UCSD-AML1 (cell line): ENCODE data around the gene SRSF3.

Source experiments
- DNase-seq: peaks from one replicate; lab custom pipeline; 2025; ENCODE audit not compliant: unreplicated experiment; lab: John Stamatoyannopoulos, UW

Gene SRSF3

DNA sequence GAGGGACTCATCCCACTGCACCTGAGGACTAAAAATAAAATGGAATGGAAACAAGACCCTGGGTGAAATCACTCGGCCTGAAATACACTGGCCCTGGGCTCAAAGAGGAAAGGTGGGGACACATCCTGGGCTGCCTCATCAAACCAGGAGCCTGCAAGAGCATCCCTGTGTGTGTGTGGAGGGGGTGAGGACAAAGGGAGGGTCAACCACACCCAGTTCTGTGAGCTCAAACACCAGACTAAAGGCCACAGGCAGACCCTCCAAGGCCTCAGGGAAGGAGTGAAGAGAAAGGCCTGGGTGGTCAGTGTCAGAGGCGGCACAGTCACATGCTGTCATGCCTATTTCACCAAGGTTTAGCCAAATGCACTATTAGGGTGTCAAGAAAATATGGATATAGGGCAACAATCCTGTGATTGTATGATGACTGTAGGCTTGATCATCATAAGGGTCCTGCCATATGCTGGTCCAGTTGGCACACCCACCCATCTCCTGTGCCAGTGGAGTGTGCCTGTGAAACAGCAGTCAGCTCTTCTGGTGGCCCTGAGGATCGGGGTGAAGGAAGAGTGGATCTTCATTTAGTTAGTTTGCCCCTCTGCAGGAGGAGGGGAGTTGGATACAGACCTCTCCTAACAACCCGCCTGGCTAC, 28.9 kb downstream of the SRSF3 start:
- no peak for DNase-seq

DNA sequence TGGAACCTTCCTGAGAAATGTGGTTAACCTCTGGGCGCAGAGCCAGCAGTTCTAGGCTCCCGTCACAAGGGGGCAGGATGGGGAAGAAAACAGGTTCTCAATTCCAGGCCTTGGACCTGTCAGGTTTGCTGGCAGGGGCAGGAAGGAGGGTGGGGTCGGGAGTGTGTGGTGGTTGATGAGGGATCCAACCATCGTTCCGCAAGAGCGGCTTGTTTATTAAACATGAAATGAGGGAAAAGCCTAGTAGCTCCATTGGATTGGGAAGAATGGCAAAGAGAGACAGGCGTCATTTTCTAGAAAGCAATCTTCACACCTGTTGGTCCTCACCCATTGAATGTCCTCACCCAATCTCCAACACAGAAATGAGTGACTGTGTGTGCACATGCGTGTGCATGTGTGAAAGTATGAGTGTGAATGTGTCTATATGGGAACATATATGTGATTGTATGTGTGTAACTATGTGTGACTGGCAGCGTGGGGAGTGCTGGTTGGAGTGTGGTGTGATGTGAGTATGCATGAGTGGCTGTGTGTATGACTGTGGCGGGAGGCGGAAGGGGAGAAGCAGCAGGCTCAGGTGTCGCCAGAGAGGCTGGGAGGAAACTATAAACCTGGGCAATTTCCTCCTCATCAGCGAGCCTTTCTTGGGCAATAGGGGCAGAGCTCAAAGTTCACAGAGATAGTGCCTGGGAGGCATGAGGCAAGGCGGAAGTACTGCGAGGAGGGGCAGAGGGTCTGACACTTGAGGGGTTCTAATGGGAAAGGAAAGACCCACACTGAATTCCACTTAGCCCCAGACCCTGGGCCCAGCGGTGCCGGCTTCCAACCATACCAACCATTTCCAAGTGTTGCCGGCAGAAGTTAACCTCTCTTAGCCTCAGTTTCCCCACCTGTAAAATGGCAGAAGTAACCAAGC, 29.6 kb downstream of the SRSF3 start:
- DNase-seq, result peak; percentile 84

DNA sequence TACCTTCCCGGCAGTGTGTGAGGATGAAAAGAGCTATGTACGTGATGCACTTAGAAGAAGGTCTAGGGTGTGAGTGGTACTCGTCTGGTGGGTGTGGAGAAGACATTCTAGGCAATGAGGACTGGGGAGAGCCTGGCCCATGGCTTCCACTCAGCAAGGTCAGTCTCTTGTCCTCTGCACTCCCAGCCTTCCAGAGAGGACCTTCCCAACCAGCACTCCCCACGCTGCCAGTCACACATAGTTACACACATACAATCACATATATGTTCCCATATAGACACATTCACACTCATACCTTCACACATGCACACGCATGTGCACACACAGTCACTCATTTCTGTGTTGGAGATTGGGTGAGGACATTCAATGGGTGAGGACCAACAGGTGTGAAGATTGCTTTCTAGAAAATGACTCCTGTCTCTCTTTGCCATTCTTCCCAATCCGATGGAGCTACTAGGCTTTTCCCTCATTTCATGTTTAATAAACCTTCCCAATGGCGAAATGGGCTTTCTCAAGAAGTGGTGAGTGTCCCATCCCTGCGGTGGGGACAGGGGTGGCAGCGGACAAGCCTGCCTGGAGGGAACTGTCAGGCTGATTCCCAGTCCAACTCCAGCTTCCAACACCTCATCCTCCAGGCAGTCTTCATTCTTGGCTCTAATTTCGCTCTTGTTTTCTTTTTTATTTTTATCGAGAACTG, 30.4 kb downstream of the SRSF3 start:
- no peak for DNase-seq

DNA sequence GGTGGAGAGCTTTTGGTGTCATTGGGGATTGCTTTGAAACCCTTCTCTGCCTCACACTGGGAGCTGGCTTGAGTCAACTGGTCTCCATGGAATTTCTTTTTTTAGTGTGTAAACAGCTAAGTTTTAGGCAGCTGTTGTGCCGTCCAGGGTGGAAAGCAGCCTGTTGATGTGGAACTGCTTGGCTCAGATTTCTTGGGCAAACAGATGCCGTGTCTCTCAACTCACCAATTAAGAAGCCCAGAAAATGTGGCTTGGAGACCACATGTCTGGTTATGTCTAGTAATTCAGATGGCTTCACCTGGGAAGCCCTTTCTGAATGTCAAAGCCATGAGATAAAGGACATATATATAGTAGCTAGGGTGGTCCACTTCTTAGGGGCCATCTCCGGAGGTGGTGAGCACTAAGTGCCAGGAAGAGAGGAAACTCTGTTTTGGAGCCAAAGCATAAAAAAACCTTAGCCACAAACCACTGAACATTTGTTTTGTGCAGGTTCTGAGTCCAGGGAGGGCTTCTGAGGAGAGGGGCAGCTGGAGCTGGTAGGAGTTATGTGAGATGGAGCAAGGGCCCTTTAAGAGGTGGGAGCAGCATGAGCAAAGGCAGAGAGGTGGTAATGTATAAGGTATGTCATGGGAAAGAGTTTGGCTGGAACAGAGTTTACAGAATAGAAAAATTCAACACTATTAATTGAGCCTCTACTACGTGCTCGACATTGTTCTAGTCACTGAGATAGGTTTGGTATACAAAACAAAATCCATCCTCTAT, 31.2 kb downstream of the SRSF3 start:
- no peak for DNase-seq

DNA sequence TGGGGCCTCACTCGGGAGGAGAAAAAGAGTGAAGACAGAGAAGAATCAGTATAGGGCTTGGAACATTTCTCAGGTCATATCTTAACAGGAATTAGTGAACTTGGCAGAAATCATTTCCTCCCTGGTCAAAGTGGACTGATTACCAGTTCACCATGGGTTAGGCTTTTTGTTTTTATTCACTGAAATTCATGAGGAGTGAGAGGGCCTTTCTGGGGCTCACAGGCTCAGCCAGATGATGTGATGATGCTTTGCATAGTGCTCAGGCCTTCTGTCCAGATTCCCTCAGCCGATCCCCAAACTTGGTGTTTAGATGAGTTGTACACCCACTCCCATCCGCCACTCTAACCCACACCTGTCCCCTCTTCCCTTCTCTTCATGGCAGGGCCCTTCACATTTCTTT, 32.5 kb downstream of the SRSF3 start:
- DNase-seq, result no peak

DNA sequence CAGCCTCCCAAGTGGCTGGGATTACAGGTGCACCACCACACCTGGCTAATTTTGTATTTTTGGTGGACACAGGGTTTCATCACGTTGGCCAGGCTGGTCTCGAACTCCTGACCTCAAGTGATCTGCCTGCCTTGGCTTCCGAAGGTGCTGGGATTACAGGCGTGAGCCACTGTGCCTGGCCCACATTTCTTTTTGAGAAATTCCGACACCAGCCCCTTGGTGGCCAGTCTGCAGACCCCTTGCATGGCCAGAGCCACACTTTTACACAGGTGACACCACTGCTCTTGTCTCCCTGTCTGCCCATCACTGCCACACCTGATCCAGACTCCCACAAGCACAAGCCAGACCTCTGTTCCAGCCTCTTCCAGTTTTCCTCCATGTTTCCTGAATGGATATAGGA, 33.0 kb downstream of the SRSF3 start:
- no peak for DNase-seq

DNA sequence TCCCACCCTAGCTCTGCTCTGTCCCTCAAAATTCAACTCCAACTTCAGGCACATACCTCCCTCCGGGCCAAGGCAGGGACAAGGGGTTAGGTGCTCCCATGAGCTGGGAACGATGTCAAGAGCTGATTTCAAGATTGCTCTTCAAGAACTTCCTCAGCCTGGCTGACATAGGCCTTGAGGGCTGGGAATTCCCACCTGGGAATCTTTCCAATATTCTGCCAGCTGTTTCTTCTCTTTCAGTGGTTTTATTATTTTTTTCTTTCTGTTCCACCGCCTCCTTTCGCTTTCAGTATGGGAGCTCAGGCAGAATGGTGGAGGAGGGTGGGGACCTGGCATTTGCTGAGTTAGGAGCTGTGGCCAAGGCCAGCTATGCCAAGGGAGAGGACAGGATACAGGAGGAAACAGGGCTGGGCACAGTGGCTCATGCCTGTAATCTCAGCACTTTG, 33.7 kb downstream of the SRSF3 start:
- DNase-seq, result no peak

DNA sequence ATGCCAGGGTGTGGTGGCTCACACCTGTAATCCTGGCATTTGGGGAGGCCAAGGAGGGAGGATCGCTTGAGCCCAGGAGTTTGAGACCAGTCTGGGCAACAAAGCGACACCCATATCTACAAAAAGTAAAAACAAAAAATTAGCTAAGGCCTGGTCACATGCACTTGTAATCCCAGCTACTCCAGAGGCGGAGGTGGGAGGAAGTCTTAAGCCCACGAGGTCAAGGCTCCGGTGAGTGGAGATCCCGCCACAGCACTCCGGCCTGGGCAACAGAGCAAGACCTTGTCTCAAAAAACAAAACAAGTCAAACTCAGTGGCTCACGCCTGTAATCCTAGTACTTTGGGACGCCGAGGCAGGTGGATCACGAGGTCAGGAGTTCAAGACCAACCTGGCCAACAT, 35.6 kb downstream of the SRSF3 start:
- DNase-seq, result no peak

DNA sequence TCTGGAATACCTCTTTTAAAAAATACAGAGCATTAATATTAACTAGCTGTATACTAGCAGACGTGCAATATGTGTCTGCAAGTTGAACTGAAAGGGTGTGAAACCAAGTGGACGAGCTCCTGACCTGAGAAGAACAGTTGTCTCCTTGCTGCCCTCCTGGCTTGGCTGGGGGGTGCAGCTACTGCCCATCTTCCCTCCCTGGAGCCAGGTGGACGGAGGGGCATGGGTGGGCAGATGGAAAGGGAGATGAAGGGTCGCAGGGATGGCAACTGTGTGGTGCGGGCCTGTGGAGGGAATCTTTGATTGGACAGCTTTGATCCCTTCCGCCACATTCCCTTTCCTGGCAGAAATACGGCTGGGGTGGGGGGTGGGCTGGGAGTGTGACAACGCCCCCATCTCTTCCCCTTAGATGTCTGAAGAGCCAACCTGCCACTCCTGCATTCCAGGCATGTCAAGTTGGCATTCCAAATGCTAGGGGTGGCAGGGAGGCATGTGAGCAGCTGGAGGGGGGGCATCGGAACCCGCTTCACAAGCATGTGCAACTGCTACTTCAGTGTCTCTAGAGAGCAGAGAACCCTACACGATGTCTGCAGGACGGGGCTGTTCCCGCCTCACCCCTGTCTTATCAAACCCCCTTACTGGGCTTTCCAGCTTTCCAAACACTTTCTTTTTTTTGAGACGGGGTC, 37.3 kb downstream of the SRSF3 start:
- no peak for DNase-seq

DNA sequence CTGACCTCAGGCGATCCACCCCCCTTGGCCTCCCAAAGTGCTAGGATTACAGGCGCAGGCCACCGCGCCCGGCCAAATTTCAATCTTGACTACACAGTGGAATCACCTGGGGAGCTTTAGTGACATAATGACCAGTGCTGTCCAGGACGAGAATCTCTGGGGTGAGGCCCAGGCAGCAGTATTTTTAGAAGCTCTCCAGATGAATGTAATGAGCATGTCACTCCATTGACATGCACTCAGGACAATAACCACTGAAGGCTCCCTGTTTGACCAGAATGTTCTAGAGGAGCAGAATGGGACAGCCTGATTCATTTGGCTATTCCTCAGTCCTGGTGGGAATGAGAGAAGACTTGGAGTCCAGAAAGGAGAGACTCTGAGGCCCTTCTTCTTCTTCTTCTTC, 39.2 kb downstream of the SRSF3 start:
- DNase-seq, result no peak

DNA sequence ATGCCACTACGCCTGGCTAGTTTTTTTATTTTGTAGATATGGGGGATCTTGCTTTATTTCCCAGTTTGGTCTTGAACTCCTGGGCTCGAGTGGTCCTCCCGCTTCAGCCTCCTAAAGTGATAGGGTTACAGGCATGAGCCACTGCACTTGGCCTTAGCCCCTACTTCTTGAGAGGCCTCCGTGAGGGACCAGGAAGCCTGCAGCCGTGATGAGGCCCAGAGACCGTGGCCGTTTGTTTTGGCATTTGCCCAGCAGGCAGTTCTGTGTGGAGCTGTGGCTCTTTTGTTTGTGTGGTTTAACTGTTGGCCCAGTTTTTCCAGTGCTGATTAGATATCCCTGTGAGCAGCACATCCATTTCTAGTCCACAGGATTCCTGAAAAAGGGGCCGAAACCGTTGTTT, 39.8 kb downstream of the SRSF3 start:
- peak; percentile 42 for DNase-seq

DNA sequence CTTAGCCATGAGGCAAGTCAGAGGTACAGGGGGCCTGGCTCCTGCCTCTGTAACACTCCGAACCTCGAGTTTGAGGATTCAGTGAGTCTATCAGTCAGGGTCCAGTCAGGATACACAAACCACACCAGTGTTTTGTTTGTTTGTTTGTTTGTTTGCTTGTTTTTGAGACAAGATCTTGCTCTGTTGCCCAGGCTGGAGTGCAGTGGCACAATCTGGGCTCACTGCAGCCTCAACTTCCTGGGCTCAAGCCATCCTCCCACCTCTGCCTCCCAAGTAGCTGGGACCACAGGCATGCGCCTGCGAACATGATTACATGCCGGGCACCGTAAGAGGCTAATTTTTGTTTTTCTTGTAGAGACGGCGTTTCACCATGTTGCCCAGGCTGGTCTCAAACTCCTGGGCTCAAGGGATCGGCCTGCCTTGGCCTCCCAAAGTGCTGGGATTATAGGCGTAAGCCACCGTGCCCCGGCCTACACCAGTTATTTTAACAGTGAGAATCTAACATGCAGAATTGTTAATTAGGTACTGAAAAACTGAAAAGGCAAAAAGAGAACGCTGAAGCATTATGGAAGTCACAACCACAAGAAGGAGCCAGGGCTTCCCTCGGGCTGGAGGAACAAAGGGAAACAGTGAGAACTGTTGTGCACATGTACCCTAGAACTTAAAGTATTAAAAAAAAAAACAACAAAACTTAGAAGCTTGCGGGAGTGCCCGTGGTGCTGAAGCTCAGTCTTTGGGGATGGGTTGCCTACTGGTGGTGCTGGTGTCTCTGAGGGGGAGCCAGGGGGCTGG, 40.4 kb downstream of the SRSF3 start:
- no peak for DNase-seq

DNA sequence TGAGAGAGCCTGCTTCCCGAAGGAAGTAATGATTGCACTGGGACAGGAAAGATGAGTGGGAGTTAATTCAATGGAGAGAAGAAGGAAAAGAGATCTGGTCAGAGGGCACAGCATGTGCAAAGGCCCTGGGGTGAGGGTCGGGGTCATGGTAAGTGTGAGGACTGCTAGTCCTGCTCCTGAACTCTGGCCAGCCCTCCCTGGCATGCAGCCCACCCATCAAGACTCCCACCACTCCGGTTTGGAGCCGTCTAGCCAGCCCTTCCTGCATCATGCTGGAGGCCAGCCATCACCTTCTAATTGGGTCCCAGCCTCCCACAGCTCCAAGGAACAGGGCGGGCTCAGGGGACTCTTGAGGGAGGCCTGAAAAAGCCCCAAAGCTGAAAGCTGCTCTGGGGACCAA, 42.1 kb downstream of the SRSF3 start:
- no peak for DNase-seq

DNA sequence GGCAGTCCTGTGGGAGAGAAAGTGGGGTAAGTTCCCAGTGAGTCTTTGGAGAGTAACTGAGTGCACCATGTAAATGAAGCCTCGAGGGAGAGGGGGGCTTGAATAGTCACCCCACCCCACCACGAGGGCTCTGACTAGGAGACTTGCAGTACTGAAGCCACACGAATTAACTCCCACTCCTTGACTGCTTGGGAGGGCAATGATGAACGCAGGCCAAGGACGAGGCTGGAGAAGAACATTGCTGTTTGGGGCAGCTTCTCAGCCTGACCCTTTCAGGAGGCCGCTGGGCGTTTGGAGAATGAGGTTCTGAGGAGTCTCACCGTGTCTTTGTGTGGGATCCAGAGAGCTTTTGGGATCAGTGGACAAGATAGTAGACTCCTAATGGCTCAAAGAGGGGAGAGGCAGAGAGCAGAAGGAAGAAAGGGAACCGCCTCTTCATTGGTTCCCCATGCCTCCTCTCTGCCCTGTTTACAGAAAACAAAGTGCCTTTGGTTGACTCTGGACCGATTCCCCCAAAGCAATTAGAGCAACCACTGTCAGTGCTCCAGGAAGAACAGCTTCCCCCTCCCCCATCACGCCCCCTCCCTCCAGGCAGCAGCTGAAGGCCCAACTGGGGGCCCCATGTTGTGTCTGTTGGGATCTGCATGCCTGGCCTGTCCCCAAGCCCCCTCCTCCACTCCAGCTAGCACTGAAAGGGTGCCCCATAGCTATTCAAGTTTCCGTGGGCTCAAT, 42.7 kb downstream of the SRSF3 start:
- no peak for DNase-seq

DNA sequence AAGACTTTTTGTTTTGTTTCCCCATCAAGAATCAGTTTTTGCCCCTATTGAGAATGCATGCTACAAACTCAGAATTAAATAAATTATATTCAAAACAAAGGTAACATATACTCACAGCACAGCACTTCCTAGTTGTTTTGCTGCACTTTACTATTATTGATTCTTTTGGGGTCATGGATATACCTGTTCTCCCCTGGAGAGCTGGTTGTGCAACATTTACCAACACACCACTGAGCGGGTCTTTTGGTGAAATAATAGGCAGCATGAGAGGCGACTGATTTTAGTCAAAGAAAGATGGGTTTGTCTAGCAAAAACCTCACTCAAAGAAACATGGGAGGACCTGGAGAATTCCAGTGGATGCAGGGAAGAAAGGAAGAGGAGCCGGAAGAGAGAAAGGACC, 44.4 kb downstream of the SRSF3 start:
- DNase-seq, result no peak

DNA sequence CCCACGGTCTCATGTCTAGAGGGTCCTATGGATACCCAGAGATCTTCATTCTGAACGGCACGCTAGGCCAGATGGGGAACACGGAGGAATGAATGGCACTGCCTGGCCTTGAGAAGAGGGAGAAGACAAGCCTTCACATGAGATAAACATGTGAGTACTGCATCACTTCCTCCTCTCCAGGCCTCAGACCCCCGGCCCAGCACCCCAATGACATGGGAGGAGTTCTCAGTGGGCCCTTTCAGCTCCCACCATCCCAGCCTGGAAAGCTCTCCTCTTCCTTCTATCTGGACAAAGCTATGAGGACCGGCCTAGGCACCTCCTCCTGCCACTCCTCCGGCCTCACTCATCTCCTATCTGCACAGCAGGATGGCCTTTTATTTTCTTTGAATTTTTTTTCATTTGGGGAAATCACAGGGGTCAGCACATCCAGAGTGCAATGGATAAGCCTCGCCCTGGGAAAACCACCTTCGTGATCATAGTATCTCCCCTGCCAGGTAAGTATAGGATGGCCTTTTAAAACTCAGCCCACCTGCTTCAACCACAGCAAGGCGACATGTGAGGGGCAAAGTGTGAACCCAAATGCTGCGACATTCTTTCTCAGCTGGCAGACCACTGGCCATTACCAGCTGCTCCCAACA, 45.1 kb downstream of the SRSF3 start:
- DNase-seq, result no peak

DNA sequence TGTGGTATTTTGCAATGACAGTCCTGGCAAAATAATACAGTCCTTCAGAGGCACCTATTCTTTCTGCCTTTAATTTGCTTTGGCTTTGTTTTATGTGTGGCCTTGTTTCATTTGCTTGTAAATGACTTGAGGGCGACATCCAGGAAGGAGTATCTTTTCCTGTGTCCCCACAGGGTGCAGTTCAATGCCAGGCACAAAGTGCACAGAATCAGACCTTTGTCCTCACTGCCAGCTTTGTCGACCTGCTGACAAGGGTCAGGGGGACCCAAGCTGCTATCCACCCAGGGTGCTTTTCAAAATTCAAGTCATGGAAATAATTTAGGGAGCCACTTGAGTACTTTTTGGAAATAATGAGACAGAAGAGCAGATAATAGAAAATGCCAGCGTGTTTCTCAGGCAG, 47.4 kb downstream of the SRSF3 start:
- DNase-seq, result no peak

DNA sequence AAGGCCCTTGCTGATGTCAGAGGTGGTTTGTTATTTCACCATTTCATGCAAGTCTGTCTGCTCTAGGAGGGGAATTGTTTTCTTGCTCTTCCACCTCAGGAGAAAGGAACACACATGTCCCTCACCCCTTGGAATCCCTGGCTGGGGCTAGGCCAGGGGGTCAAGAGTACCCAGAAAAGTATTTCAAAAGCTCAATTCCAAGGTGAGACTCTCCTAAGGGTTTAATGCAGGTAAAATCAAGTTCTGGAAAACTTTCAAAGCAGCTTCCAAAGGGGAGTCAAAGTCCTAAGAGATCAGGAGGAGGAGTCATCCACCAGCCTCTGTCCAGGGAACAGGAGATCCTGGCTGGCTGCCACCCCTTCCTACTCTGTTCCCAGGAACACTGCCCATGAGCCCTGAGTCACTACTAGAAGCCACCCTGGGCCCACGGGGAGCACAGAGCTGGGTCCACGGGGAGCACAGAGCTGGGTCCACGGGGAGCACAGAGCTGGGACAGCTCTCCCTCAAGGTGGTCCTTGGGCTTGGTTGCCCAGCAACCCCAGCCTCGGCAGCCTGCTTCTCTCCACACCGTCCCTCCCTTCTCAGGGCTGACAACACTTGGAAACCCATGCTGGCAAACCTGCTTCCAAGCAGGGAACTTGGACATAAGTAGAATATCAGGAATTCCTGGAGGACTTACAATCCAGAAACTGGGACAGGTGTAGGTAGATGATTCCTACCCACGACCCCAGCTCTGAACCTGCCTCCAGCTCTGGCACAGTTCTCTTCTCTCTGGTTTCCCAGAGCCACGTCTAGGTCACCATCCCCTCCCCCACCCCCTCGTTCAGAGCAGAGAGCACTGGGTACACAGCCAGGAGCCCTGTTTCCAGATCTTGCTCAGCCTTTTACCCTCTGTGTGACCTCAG, 49.0 kb downstream of the SRSF3 start:
- no peak for DNase-seq
